Suprapubic skin (tissue), 3 donors: ENCODE data around the gene TMEM200C.

Source experiments
- CTCF ChIP-seq, 2 donors: fragments of 200-600 bp in 1 of 2; fragments of 450-650 bp in 1 of 2; sonication (generic) in 1 of 2; IDR thresholded peaks; one replicate each; pipeline ENCODE4 v1.5.1; 2016 to 2019; ENCODE audit warnings: antibody characterized with exemption in 2 of 2, mild to moderate bottlenecking in 1 of 2, moderate library complexity in 1 of 2
- POLR2A ChIP-seq, 2 donors: fragments of 450-650 bp; IDR thresholded peaks; one replicate each; pipeline ENCODE4 v1.6.1; 2017; ENCODE audit warnings: antibody characterized with exemption in 2 of 2, mild to moderate bottlenecking in 2 of 2, moderate library complexity in 2 of 2

GRCh38 chr18:5893956-5894610 is 1.2 kb downstream of the TMEM200C start:
- no peak for TF ChIP-seq POLR2A (IDR thresholded peaks at IDR 0.05)
- TF ChIP-seq CTCF (IDR thresholded peaks at IDR 0.05) = no peak
